Muscle of leg (tissue), 11 donors: ENCODE measurements around the gene ADTRP. TPM values are rescaled to one million over a fixed set of nuclear protein-coding genes. Genes with fewer than 3 reads are reported as not detected.

Experiments used
- DNase-seq: peaks from one replicate; pipeline ENCODE4 v3.0.0; 2013
- H3K27ac ChIP-seq: one replicate; pipeline ENCODE4 v1.5.1; 2013; ENCODE audit warnings: mild to moderate bottlenecking, low read length, control low read depth
- H3K27me3 ChIP-seq: one replicate; pipeline ENCODE4 v1.6.1; 2013; ENCODE audit warnings: low read length; ENCODE audit not compliant: control insufficient read depth, insufficient read depth
- H3K36me3 ChIP-seq: one replicate; pipeline ENCODE4 v1.6.1; 2013; ENCODE audit warnings: low read length; ENCODE audit not compliant: control insufficient read depth, insufficient read depth
- H3K4me1 ChIP-seq: one replicate; pipeline ENCODE4 v1.6.1; 2013; ENCODE audit warnings: low read length; ENCODE audit not compliant: control insufficient read depth, insufficient read depth
- H3K4me3 ChIP-seq: one replicate; pipeline ENCODE4 v1.5.1; 2013; ENCODE audit warnings: low read length, control low read depth
- H3K9me3 ChIP-seq: replicated peaks from 2 replicates; pipeline ENCODE4 v1.6.1; 2013; ENCODE audit warnings: low read depth, low read length; ENCODE audit not compliant: control insufficient read depth
- WGBS: methylation state at CpG from one replicate; pipeline ENCODE4 v1.1.5; 2013; ENCODE audit warnings: missing lambda C conversion rate; ENCODE audit not compliant: insufficient coverage; 5-methylcytosine and 5-hydroxymethylcytosine counted together
- polyA plus RNA-seq, 8 donors: library from polyadenylated mRNA; unstranded; fragments of 120-200 nt; gene quantifications; one replicate each; pipeline versions ENCODE4 v1.2.1 to v1.2.3, GENCODE V29; 2013; ENCODE audit warnings: inconsistent platforms in 1 of 8, low replicate concordance in 1 of 8; ENCODE audit not compliant: insufficient read length in 8 of 8, insufficient read depth in 1 of 8
- total RNA-seq: library from RNA; stranded (reverse); fragments of 120-200 nt; gene quantifications from one replicate; pipeline ENCODE4 v1.2.4, GENCODE V29; 2013

Gene ADTRP
- total and polyA plus RNA-seq, 9 donors: 0.12 to 2.3 (median 0.71) TPM

- Histone ChIP-seq H3K36me3 (no peaks in the 10 kb centered on the region), H3K27ac (no peak overlapping the region), H3K4me3 (no peak overlapping the region), H3K9me3 (no peaks in the 10 kb centered on the region), H3K4me1 (no peaks in the 10 kb centered on the region), H3K27me3 (no peaks in the 10 kb centered on the region)
- WGBS: no CpG with 5 or more reads among the region's 2 CpGs
- DNase-seq: no peak
These were observed 567 bp downstream of the ADTRP start for GRCh38 chr6:11778036-11778435.

DNA sequence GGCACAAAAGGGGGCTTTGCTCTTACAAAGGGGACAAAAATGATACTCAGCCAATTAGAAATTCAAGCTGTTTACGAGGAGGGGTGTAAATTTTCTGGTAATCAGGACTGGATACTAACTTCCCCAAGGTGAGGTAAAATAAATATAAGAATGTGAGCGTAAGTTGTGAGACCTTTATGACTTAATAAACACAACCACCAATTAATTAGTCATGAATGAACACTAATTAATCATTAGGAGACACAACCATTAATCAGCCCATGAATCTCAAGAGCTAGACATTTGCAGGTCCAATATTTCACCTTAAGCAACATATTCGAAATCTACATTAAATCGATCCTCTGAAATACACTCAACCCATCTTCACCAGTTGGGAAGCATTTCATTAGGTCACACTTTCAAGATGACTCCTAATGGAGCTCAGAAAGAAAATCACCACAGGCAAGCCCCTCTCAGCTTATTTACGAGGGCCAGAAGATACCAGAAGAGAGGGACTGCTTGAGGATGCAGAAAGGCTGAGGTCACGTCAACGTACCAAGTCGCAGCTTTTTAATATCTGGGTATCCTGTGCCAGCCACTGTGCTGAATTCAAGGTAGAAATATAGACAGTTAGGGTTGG lies 2.7 kb downstream of the ADTRP start:
- no peaks in the 10 kb centered on the region for H3K9me3 ChIP-seq
- H3K4me3 ChIP-seq: no peak overlapping the region
- peaks cover 5% of the 10 kb centered on the region for H3K4me1 ChIP-seq
- H3K27ac ChIP-seq: no peak overlapping the region
- H3K27me3 ChIP-seq: no peaks in the 10 kb centered on the region
- no peaks in the 10 kb centered on the region for H3K36me3 ChIP-seq
- DNase-seq: no peak
- WGBS: 95% methylated on average over 5 of the region's 8 CpGs

DNA sequence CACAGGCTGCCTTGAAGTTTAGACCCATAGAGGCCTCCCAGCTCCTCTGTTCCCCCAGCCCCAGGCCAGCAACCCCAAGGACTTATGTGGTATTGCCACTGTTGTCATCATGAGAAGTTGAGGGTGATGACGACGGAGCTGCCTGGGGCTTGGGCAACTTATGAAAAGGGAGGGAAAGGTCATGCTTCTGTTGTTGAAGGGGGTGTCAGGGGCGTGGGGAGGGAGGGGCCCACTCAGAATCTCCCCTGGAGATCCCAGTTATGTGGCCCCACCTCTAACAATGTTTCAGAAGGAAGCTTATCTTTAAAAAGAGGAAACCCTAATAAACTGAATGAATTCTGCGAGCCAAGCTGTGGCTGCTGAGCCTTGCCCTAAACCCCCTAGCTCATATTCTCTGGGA lies 4.2 kb downstream of the ADTRP start:
- no peak overlapping the region for H3K27ac ChIP-seq
- H3K27me3 ChIP-seq: no peaks in the 10 kb centered on the region
- H3K4me1 ChIP-seq: peaks cover 16% of the 10 kb centered on the region
- H3K36me3 ChIP-seq: no peaks in the 10 kb centered on the region
- H3K9me3 ChIP-seq: no peaks in the 10 kb centered on the region
- DNase-seq: no peak
- no CpG with 5 or more reads among the region's 4 CpGs for WGBS
- H3K4me3 ChIP-seq: no peak overlapping the region

- Histone ChIP-seq H3K27ac (no peak overlapping the region), H3K27me3 (peaks cover 2% of the 10 kb centered on the region), H3K9me3 (no peaks in the 10 kb centered on the region), H3K4me1 (peaks cover 16% of the 10 kb centered on the region), H3K4me3 (no peak overlapping the region), H3K36me3 (no peaks in the 10 kb centered on the region)
- no peak for DNase-seq
- no CpG with 5 or more reads among the region's 2 CpGs for WGBS
These were observed 5.0 kb downstream of the ADTRP start for GRCh38 chr6:11773581-11773980.

DNA sequence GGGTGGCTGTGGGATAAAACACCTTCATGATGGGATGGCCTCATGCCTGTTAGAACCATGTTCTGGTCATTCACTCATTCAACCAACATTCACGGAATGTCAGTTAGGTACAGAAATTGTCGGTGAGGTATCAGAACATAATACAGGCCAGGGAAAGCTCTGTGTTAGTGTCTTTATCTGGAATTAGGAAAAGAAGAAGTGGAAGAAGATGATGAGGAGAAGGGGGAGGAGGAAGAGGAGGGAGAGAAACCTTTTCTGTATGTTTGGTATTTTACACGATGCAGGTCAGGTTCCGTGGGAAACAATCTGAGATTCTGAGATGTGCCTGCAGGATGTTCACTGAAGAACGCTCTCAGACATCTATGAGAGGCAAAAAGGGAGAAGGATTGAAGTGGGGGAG lies 5.6 kb downstream of the ADTRP start:
- Histone ChIP-seq H3K36me3 (no peaks in the 10 kb centered on the region), H3K4me3 (no peak overlapping the region), H3K9me3 (no peaks in the 10 kb centered on the region), H3K27me3 (peaks cover 3% of the 10 kb centered on the region), H3K27ac (no peak overlapping the region), H3K4me1 (peaks cover 16% of the 10 kb centered on the region)
- DNase-seq: no peak
- WGBS: 82% methylated on average over 2 of the region's 5 CpGs

GRCh38 chr6:11772109-11772825 lies 6.3 kb downstream of the ADTRP start:
- Histone ChIP-seq H3K36me3 (no peaks in the 10 kb centered on the region), H3K9me3 (no peaks in the 10 kb centered on the region), H3K4me1 (peaks cover 16% of the 10 kb centered on the region), H3K27ac (no peak overlapping the region), H3K27me3 (peaks cover 3% of the 10 kb centered on the region), H3K4me3 (no peak overlapping the region)
- peak; percentile 46 for DNase-seq
- 75% methylated on average over 4 of the region's 10 CpGs for WGBS

DNA sequence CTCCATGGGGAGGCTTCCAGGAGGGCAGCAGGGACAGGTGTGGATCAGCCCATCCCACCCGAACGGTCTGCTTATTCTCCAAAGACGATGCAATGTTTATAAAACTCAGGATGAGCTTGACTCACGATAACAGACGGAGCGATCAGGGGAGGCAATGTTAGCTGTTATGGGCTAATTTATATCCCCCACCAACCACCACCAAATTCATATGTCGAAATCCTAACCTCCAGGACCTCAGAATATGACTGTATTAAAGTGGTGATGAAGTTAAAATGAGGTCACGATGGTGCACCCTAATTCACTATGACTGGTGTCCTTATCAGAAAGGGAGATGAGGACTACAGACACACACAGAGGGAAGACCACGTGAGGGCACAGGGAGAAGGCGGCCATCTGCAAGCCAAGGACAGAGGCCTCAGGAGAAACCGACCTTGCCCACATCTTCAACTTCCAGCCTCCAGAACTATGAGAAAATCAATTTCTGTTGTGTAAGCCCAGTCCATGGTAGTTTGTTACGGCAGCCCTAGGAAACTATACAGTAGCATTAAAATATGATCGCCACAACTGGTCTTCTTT lies 7.0 kb downstream of the ADTRP start:
- WGBS: 100% methylated on average over 2 of the region's 13 CpGs
- no peaks in the 10 kb centered on the region for H3K9me3 ChIP-seq
- H3K4me3 ChIP-seq: no peak overlapping the region
- DNase-seq: no peak
- H3K27ac ChIP-seq: no peak overlapping the region
- no peaks in the 10 kb centered on the region for H3K36me3 ChIP-seq
- H3K4me1 ChIP-seq: peaks cover 16% of the 10 kb centered on the region
- peaks cover 3% of the 10 kb centered on the region for H3K27me3 ChIP-seq

DNA sequence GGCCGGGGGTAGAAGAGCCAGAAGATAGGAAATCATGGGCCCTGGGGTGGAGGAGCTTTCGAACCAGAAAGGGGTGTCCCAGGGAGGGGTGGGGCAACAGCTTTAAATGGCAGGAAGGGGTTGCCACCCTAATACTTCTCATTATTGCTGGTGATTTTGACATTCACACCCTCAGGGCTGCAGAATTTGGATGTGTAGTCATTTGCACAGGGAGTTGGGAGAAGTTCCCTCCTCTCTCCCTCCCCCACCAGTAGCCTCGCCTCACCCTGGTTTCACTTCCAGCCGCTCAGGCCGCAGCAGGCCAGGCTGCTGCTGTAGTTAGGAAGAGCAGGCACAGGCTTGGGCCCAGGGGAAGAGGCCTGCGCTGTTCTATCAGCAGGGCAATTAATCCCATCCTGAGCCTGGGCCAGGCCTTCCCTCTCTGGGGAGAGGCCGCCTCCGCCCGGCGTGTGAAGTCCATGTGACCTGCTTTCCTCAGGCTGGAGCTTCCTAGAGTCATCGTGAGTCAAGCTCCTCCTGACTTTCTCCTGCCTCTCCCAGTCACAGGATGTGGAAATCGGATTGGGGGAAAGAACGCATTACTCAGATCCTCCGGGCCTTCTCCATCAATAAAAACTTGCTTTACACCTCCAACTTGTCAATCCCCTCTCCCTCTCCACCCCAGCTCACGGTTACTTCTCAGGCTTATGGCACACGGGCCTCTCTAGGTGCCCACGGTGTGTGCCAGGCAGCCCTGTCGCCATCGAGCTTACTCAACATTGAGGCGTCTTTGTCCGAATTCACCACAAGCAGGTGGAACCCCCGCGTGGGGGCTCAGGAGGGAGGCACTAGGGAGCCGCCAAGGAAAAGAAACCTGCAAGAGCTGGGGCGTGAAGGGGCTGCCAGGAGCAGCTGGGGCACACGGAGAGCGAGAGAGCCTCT lies 7.8 kb downstream of the ADTRP start:
- no peaks in the 10 kb centered on the region for H3K9me3 ChIP-seq
- no peaks in the 10 kb centered on the region for H3K36me3 ChIP-seq
- H3K27me3 ChIP-seq: peaks cover 3% of the 10 kb centered on the region
- no peak overlapping the region for H3K4me3 ChIP-seq
- WGBS: 52% methylated on average over 21 of the region's 27 CpGs
- DNase-seq: peak; percentile 94
- peak overlapping the region; percentile 67 for H3K27ac ChIP-seq
- peaks cover 16% of the 10 kb centered on the region for H3K4me1 ChIP-seq

DNA sequence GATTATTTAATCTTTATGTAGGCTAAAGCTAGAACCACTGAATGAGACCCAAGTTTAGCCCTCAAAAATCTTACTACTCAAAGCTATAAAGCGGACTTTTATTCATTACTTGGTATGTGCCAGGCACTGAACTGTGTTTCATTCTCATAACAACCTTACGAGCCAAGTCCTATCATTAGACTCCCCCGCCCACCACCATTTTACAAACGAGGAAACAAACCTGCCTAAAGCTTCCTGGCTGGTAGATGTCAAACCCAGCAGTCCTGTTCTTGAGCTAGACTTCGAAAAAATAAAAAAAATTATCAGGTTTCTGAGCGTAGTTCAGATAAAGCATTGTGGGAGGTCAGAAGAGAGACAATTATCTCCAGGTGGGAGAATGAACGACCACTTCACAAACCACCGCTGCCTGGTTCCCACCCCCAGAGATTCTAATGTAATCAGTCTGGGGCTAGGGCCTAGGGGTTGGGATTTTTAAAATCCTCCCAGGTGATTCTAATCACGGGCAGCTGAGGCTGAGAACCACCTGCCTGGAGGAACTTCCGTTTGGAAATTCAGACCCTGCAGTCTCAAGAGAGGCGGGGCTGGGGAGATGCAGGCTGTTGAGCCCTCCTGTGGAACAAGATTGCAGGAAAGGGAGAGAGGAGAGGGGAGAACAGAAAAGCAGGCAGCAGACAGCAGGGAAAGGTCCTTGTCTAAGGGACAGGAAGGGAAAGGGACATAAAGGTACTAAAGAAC lies 8.6 kb downstream of the ADTRP start:
- Histone ChIP-seq H3K27me3 (peaks cover 3% of the 10 kb centered on the region), H3K4me1 (peaks cover 16% of the 10 kb centered on the region), H3K27ac (no peak overlapping the region), H3K9me3 (no peaks in the 10 kb centered on the region), H3K36me3 (no peaks in the 10 kb centered on the region), H3K4me3 (no peak overlapping the region)
- 34% methylated on average over 2 of the region's 11 CpGs for WGBS
- DNase-seq: peak; percentile 14
